Cardiac fibroblast (primary cell): ENCODE results near the gene ZDHHC20.

Source experiments
- DNase-seq, 2 donors: peaks; one replicate each; pipeline versions ENCODE4 v3.0.0 to v3.0.0-alpha.2; 2010; ENCODE audit warnings: low read depth in 2 of 2
- H3K4me3 ChIP-seq, 2 donors: replicated peaks in 1 of 2; 1 replicate in 1 of 2; 2 replicates in 1 of 2; pipeline ENCODE4 v1.5.1; 2011; ENCODE audit warnings: low read depth in 2 of 2, low read length in 2 of 2, mild to moderate bottlenecking in 2 of 2, moderate library complexity in 1 of 2
- TF ChIP-seq, protein P1 (sequence below): IDR thresholded peaks from one replicate; pipeline ENCODE4 v1.5.1; 2011; ENCODE audit warnings: low read depth, mild to moderate bottlenecking, low read length, inconsistent platforms

The ZDHHC20 gene

DNA sequence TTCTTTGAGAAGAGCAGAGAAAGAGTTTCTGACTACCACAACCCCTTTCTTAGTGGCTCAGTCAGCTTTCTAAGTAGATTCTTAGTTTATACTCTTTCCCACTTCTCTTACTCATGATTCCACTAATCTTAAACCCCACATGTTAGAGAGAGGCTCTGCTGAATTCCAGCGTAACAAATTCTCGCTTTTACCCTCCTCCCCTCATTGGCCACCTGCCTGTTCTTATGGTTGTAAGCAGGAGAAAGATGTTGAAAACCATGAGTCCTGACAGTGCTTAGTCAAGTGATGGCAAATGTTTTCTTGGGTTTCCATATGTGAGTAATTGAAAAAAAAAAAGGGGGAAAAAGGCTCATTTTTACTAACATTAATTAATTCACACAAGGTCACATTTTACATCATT lies 125.9 kb downstream of the ZDHHC20 start:
- DNase-seq: no peak
- TF ChIP-seq, protein P1, sequence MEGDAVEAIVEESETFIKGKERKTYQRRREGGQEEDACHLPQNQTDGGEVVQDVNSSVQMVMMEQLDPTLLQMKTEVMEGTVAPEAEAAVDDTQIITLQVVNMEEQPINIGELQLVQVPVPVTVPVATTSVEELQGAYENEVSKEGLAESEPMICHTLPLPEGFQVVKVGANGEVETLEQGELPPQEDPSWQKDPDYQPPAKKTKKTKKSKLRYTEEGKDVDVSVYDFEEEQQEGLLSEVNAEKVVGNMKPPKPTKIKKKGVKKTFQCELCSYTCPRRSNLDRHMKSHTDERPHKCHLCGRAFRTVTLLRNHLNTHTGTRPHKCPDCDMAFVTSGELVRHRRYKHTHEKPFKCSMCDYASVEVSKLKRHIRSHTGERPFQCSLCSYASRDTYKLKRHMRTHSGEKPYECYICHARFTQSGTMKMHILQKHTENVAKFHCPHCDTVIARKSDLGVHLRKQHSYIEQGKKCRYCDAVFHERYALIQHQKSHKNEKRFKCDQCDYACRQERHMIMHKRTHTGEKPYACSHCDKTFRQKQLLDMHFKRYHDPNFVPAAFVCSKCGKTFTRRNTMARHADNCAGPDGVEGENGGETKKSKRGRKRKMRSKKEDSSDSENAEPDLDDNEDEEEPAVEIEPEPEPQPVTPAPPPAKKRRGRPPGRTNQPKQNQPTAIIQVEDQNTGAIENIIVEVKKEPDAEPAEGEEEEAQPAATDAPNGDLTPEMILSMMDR: no peak
- H3K4me3 ChIP-seq: no peak overlapping the region

DNA sequence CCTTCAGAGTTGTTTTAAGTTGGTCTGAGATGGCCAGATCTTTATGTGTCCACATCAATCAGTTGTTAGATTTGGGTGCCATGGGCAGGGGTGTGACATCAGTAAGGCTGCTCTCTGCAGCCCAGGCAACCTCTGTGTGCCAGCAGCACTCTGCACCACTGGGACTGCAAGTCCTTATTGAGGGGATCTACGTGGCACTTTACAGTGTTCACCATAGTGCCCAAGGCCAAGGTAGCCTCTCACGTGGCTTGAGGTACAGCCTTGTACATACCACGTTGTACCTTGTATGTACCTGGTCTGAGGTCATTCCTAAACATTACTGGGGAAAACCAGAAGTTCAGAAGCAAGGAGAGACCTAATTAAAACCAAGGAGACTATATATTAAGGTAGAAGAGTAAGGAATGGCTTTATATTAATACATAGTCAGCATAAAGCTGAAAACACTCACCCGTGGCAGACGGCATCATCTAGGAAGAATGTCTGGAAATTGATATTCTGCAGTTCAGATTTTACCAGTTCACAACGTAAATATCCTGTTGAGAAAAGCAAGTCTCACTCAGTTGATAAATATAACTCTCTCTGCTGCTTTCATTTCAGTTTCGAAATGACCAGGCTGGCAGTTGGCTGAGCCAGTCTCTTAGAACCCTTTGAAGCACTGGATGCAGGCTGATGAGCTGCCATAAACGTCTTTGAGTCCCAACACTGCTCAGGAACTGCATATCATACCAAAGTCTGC lies 128.8 kb downstream of the ZDHHC20 start:
- TF ChIP-seq, protein P1: no peak
- no peak overlapping the region for H3K4me3 ChIP-seq
- no peak for DNase-seq

DNA sequence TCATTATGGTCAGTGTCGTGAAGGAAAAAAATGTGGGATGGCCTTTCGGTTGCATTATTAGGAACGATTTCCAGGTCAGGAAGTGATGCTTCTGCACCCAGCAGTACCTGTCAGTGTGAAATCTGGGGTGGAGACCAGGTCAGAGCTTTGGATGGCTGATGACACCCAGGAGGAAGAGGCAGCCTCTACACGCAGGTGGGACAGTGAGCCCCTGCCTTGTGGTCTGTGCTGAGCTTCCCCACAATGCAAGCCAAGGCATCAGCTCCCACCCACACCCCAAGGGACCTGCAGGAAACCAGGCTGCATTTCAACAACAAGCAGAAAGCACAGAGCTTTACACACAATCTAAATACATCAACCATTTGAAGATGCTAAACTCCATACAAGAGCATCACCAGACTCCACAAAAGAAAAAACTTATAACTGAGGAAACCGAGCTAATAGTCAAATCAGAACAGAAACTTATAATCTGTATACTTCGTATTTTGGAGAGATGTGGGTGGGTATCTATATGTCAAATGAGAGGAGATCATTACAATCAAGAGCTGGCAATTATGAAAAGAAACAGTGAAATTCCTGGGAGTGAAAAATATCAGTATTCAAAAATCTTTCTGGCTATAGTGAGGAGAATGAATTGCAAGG lies 130.1 kb downstream of the ZDHHC20 start:
- no peak for DNase-seq
- H3K4me3 ChIP-seq: no peak overlapping the region
- TF ChIP-seq, protein P1: no peak

DNA sequence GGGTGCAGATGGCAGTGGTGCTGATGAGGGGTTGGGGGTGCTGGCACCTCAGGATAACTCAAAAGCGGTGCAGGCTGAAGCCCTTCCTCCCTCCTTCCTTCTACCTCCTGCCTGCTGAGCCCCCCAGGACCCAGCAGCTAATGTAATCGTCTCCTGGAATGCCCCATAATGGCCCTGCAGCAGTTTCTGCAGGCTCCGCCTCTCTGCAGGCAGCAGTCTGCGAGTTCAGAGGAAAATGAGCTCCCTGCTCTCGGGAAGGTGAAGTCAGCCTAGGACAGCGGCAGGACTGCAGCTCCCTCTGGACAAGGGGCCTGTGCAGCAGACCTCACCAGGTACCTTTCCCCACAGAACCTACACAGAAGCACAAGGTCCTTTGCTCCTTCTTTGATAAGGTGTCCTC lies 130.9 kb downstream of the ZDHHC20 start:
- no peak overlapping the region for H3K4me3 ChIP-seq
- TF ChIP-seq, protein P1: no peak
- DNase-seq: no peak

DNA sequence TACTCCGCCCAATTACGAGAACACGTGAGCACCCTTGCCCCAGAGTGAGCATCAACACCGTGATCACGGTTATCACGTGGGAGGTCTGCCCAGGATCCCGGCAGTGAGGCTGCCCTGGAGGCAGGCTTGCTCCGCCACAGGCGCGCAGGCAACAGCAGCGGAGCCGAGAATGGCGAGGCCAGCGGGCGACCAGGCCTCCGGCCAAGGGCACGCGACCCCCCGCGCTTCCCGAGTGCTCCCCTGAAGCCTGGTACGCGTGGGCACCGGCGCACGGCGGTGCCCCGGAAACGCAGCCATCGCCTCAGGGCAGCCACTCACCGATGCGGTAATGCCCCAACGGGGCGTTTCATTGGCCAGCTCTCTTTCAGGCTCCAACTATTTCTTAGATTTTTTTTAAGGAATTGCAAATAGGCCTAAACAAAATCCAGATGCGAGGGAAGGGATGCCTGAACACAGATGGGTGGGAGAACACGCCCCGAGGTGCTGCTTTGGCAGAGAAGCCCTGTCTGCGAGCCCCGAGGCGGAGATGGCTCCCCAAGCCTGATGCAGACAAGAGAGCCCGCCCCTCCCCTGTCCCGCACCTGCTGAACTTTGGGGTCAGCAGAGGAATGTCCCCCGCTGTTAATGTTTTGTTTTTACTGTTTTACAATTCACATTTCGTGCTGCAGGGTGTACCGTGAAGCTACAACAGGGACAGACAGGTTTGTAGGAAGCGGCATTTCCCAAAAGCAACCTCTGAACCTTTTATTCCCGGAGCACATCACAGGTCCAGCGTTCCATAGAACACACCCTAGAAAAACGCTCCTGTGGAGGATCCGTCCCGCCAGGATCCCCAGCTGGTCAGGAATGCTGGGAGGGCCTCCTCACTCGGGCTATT lies 132.7 kb downstream of the ZDHHC20 start:
- DNase-seq: peak; percentile 18 to 48
- TF ChIP-seq, protein P1: no peak
- peak overlapping the region; percentile 43 to 48 for H3K4me3 ChIP-seq

DNA sequence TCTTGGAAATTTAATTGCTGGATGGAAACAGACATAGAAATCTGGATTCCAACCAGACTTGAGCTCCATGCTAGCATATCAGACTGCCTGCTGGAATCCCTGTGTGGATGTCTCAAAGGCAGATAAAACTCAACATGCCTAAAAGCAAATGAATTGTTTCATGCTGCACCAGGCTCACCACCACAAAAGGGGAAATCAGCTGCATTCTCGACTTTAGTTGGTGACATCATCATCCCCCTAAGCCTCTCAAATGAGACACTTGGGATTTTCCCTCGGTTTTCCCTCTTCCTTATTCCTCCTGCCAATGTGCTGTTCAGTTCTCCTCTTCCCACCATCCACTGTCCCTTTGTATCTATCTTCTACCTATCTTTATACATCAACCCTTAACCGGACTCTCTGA lies 134.3 kb downstream of the ZDHHC20 start:
- TF ChIP-seq, protein P1: no peak
- DNase-seq: no peak
- no peak overlapping the region for H3K4me3 ChIP-seq
